ENCODE measurements around the gene MOCOS.
"Not testable (repeated sequence)": the region's sequence is repeated elsewhere in the genome, so short reads cannot be mapped to it uniquely, and the experiment has no call there.

MOCOS gene

GRCh38 chr18:36217348-36217747 is 30.1 kb downstream of the MOCOS start:
- no peak for DNase-seq (ENCODE audit: extremely low spot score)
- TF ChIP-seq CTCF (IDR thresholded peaks at IDR 0.05; ENCODE audit: control extremely low read depth, extremely low read depth, low read depth, missing control alignments), result no peak
- CTCF ChIA-PET, result interaction anchor here (1.2 to 1.9 kb wide), 3 partner anchors 14 to 67 kb away, joined by 3 to 11 read pairs (median 5); no protein-coding TSS in a partner anchor
- POLR2A ChIA-PET, result no interaction called here

GRCh38 chr18:36229188-36229587 is 41.9 kb downstream of the MOCOS start:
- POLR2A ChIA-PET, result no interaction called here
- no peak for TF ChIP-seq CTCF (IDR thresholded peaks at IDR 0.05; ENCODE audit: control extremely low read depth, extremely low read depth, low read depth, missing control alignments)
- CTCF ChIA-PET, result no interaction called here
- DNase-seq (ENCODE audit: extremely low spot score), result no peak

- DNase-seq (ENCODE audit: extremely low spot score); POLR2A ChIA-PET: not testable (repeated sequence)
These were observed 53.2 kb downstream of the MOCOS start for GRCh38 chr18:36240510-36240909.

GRCh38 chr18:36241831-36242230 is 54.5 kb downstream of the MOCOS start:
- ChIA-PET POLR2A (no interaction called here), CTCF (no interaction called here)
- no peak for TF ChIP-seq CTCF (IDR thresholded peaks at IDR 0.05; ENCODE audit: control extremely low read depth, extremely low read depth, low read depth, missing control alignments)
- DNase-seq (ENCODE audit: extremely low spot score), result no peak

More at GRCh38 chr18:36240510-36240909, 53.2 kb downstream of the MOCOS start:
- CTCF ChIA-PET, result not testable (repeated sequence)

GRCh38 chr18:36247036-36247435 is 59.7 kb downstream of the MOCOS start:
- TF ChIP-seq CTCF (IDR thresholded peaks at IDR 0.05; ENCODE audit: control extremely low read depth, extremely low read depth, low read depth, missing control alignments), result no peak
- CTCF ChIA-PET, result interaction anchor here (1.2 kb wide), 2 partner anchors 37 to 55 kb away, joined by 3 read pairs; no protein-coding TSS in a partner anchor
- POLR2A ChIA-PET, result no interaction called here
- DNase-seq (ENCODE audit: extremely low spot score), result no peak

GRCh38 chr18:36249392-36249791 is 62.1 kb downstream of the MOCOS start:
- DNase-seq (ENCODE audit: extremely low spot score), result no peak
- TF ChIP-seq CTCF (IDR thresholded peaks at IDR 0.05; ENCODE audit: control extremely low read depth, extremely low read depth, low read depth, missing control alignments), result no peak
- CTCF ChIA-PET, result no interaction called here
- POLR2A ChIA-PET, result no interaction called here

- ChIA-PET CTCF (no interaction called here), POLR2A (no interaction called here)
- no peak for DNase-seq (ENCODE audit: extremely low spot score)
- TF ChIP-seq CTCF (IDR thresholded peaks at IDR 0.05; ENCODE audit: control extremely low read depth, extremely low read depth, low read depth, missing control alignments), result no peak
These were observed 63.5 kb downstream of the MOCOS start for GRCh38 chr18:36250827-36251226.

Measured in GM10248 (cell line).